NCI-H345 treated with DMSO at 0.1 percent for 48 hours (cell line): ENCODE measurements around the gene REEP6.
"Not testable (repeated sequence)": the region's sequence is repeated elsewhere in the genome, so short reads cannot be mapped to it uniquely, and the experiment has no call there.

Experiments used
- DNase-seq: peaks from one replicate; lab custom pipeline; 2025; ENCODE audit not compliant: unreplicated experiment; lab: John Stamatoyannopoulos, UW

REEP6 gene

DNA sequence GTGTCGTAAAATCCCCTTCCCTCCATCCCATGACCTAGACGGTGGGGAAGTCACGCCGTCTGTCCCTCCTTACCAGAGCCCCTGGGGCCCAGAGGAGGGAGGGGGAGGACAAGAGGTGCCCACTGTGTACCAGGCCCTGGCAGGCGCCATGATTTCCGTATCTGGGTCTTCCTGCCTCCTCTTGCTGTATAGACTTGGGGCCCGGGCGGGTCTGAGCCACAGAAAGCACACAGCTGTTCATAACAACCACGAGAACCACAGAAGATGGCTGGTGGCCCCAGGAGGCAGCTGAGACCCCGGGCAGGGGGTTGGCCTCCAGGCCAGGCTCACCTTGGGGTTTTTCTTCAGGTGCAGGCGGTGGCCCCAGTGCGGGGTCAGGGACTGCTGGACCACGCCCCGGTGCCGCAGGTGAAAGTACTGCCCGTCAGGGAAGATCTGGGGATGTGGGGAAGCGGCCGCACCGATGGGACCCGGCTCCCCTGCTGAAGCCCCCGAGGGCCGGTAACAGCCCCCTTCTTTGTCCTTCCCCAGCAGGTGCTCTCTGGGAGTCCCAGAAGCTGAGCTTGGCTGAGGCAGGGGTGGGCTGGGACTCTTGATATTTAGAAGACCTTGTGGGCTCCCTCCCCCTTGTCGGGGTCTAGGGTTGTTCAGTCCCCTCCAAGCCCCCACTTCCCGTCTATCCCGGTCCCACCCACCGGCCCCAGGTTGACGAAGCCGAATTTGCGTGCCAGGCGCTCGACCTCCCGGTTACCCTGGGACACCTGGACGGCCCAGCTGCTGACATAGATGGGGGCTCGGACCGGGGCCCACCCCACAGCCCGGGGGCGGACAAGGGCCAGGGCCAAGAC is 1.3 kb upstream of the REEP6 start:
- DNase-seq, result no peak

DNA sequence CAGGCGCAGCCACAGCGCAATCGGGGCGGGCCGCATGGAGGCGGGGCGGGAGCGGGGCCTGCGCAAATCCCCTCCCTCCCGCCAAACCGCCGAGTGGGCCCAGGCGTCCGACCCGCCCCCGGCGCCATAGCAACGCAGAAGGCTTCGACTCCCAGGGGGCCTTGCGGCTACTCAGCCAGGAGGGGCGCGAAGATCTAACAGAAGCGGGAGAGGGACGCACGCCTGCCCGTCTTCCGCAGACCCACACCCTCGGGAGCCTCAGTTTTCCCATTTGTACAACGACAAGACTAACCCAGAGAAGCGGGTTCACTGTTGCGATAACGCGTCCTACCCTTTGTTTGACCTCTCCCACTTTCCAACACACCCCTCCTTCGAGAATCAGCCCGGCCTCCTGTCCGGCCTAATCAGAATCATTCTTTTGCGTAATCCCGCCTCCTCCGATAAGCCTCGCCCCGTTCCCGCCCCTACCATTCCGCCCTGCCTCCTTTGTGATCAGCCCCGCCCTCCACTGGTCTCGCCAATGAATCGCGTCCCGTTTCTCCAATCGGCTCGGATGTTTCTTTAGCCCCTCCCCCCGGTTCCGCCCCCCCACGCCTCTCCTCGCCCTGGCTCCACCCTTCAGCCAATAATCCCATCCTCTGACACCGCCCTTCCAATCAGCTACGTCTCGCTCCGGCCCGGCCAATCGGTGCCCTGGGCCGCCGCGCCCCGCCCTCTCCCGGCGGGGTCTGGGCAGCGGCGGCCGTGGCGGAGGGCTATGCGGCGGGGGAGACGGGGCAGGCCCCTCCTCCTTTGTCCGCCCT is 469 bp upstream of the REEP6 start, which contains the start of gene PCSK4:
Gene PCSK4, minus strand, starts transcription at position 40 of the 803 bp plus-strand sequence. Its CDS starts 4 bp downstream, at position 36.
- DNase-seq, result peak; percentile 99

DNA sequence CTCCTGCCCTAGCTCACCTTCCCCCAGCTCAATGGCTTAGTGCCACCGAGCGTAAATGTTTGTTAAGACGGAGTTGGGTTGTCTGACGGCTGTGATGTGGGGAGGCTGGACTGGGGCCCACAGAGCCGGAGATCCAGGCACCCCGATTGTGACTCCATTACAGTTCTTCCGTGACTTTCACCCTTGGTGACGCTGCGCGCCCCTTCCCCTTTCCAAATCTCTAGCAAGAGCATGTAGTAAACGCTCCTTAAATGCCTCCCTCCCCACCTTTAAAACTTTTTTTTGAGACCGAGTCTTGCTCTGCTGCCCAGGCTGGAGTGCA is 829 bp downstream of the REEP6 start:
- no peak for DNase-seq

DNA sequence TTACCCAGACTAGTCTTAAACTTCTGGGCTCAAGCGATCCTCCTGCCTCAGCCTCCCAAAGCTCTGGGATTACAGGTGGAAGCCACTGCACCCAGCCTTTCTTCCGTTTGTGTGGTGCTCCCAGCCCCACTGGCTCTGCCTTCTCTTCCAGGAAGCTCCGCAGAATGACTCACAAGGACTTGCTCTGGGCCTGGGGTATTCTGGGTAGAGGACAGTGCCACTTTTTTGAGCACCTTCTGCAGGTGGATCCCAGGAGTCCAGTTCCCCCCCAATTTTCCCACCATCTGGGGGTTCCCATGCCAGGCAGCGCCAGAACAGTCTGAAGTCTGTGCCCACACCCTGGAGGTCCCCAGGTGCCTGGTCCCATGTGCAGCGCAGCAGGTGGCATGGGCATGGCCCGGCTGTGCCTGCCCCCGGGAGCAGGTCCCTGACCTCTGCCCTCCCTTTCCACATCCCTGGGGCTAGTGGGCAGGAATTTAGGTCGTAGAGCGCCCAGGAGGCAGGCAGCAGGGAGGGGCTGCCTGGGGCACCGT is 1.6 kb downstream of the REEP6 start:
- no peak for DNase-seq

DNA sequence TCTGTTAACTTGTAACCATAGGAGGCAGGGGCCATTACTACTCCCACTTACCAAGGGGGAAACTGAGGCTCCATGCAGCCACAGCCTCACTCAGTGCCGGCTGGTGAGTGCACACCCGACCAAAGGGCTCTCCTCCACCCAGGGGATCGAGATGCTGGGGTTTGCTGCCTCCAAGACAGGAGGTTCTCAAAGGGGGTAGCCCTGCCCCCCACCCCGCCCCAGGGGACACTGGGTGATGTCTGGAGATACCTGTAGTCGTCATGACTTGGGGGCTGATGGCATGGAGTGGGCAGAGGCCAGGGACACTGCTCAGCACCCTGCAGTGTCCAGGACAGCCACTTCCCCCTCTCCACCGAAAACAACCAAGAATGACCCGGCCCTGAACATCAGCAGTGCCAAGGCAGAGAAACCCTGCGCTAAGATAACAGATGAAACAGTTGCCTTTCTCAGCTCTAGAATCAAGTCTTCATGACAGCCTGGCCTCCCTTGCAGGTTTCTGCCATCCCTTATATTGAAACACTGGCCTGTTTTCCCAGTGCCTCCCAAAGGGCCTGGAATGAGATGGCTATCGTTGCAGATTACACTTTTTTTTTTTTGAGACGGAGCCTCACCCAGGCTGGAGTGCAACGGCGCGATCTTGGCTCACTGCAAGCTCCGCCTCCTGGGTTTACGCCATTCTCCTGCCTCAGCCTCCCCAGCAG is 3.3 kb downstream of the REEP6 start:
- DNase-seq, result no peak

DNA sequence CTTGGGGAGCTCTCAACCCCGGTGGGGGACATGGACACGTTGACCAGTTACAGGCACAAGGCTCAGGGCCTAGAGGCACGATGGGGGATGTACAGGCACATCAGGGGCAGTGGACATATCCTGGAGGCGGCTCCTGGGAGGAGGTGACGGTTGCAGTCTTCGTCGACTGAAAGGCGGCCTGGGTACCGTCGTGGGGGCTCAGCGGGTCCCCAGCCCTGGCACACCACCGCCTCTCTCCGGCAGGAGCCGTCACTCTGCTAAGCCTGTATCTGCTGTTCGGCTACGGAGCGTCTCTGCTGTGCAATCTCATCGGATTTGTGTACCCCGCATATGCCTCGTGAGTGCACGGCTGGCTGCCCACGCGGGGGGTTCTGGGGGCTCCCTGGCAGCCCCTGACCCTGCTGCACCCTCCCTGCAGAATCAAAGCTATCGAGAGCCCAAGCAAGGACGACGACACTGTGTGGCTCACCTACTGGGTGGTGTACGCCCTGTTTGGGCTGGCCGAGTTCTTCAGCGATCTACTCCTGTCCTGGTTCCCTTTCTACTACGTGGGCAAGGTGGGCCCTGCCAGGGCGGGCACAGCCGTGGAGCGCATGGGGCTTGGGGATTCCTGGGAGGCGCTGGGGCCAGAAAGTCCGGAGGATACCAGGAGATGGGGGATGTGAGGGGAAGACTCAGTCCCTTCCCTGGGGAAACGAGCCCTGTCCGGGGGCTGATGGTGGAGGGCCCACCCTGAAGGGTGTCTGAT is 4.2 kb downstream of the REEP6 start:
- no peak for DNase-seq

DNA sequence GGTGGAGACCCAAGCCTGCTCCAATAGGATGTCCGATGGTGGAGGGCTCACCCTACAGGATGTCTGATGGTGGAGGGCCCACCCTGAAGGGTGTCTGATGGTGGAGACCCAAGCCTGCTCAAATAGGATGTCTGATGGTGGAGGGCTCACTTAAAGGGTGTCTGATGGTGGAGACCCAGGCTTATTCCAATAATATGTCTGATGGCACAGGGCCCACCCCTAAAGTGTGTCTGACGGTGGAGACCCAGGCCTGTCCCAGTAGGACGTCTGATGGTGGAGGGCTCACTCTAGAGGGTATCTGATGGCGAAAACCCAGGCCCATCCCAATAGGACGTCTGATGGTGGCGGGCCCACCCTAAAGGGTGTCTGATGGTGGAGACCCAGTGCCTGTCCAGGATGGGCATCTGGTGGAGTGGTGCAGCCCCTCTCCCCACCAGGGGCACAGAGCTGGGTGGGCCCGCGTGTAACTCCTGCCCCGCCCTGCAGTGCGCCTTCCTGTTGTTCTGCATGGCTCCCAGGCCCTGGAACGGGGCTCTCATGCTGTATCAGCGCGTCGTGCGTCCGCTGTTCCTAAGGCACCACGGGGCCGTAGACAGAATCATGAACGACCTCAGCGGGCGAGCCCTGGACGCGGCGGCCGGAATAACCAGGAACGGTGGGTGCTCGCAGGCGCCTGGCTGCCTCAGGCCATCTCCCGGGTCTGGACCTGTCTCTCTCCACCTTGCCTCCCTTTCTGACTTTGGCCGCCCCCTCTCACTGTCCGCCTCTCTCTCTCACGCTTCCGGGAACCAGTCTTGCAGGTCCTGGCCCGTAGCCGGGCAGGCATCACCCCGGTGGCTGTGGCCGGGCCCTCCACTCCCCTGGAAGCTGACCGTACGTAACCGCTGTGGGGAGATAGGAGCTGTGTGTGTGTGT is 5.1 kb downstream of the REEP6 start:
- DNase-seq, result no peak

DNA sequence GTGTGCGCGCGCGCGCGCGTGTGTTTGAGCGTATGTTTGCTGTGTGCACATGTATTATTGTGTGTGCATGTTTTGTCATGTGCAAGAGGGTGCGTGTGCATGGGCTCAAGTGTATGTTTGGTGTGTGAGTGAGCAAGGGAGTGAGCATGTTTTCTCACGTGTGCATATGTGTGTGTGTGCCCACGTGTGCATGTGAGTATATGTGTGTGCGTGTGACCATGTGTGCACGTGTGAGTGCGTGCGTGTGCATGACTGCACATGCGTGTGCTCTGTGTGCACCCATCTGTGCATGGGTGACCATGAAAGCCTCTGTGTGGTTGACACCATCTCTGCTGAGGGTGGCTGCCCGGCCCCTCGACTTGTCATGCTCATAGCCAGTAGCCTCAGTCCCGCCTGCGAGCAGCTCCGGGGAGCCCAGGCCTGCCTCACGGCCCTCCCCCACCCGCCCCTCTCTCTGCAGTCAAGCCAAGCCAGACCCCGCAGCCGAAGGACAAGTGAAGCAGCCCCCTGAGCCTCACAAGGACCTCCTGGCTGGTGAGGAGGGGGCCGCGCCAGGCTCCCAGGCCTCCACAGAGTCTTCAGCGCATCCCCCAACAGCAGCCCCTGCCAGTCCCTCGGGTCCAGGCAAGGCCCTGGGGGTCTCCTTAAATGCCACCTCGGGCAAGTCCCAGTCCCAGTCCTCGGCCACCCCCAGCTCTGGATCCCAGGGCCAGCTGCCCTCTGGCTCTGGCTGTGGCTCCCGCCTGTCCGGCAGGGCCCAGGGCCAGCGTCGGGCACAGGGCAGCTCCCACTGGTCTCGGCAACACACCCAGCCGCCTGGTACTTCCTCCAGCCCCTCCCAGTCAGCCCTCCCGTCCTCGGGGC is 6.0 kb downstream of the REEP6 start:
- no peak for DNase-seq

DNA sequence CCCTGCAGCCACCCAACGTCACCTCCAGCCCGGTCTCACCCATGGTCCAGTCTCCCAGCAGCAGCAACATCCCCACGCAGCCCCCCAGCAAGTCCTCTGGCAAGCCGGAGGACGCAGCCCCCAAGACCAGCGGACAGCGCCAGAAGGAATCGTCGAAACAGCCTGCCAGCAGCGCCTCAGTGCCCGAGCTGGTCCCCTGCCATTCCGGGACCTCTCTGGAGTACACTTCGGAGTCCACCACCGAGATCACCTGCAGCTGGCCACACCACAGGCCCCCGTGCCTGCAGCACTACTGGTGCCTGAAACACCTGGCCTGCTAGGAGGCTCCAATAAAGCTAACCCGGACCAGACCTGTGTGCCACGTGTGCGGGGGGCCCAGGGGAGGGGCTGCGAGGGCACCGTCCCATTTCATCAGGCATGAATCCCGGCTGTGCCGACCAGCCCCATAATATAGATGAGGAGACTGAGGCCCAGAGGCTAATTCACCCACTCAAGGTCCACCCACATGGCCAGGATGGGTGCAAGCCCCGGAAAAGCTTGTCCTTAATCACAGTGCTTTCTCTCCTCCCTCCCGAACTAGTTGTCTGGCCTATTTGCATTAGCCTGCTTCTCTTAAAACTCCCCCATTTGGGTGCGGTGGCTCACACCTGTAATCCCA is 6.7 kb downstream of the REEP6 start:
- DNase-seq, result no peak

DNA sequence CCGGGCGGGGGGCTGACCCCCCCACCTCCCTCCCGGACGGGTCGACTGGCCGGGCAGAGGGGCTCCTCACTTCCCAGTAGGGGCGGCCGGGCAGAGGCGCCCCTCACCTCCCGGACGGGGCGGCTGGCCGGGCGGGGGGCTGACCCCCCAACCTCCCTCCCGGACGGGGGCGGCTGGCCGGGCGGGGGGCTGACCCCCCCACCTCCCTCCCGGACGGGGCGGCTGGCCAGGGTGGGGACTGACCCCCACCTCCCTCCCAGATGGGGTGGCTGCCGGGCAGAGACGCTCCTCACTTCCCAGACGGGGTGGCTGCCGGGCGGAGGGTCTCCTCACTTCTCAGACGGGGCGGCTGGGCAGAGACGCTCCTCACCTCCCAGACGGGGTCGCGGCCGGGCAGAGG is 8.2 kb downstream of the REEP6 start:
- not testable (repeated sequence) for DNase-seq

DNA sequence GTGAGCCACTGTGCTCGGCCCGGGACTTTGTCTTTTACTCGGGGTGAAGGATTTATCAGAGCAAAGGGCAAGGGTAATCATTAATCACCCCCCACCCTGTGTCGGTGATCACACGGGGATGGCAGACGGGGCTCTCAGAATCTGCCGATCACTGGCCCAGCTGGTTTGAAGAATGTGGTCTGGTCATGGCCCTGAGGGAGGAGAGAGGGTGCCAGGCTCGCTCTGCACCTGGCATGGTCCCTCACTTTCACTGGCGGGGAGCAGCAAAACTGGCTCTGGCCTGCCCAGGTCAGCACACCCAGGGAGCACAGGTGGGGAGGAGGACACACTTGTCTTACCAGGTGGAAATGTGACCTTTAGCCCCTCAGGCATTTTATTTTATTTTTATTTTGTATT is 10.2 kb downstream of the REEP6 start:
- no peak for DNase-seq

DNA sequence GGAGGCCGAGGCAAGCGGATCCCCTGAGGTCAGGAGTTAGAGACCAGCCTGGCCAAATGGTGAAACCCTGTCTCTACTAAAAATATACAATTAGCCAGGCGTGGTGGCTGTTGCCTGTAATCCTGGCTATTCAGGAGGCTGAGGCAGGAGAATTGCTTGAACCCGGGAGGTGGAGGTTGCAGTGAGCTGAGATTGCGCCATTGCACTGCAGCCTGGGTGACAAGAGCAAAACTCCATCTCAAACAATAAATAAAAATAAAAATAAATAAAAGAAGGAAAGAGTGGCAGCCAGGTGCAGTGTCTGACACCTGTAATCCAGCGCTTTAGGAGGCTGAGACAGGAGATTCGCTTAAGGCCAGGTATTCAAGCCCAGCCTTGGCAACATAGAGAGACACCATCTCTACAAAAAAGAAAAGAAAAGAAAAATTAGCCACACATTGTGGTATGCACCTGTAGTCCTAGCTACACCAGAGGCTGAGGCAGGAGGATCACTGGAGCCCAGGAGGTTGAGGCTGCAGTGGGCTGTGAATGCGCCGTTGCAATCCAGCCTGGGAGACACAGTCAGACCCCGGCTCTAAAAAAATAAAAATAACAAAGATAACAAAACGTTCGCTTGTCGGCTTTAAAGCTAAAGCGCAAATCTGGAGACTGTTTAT is 11.6 kb downstream of the REEP6 start:
- no peak for DNase-seq

DNA sequence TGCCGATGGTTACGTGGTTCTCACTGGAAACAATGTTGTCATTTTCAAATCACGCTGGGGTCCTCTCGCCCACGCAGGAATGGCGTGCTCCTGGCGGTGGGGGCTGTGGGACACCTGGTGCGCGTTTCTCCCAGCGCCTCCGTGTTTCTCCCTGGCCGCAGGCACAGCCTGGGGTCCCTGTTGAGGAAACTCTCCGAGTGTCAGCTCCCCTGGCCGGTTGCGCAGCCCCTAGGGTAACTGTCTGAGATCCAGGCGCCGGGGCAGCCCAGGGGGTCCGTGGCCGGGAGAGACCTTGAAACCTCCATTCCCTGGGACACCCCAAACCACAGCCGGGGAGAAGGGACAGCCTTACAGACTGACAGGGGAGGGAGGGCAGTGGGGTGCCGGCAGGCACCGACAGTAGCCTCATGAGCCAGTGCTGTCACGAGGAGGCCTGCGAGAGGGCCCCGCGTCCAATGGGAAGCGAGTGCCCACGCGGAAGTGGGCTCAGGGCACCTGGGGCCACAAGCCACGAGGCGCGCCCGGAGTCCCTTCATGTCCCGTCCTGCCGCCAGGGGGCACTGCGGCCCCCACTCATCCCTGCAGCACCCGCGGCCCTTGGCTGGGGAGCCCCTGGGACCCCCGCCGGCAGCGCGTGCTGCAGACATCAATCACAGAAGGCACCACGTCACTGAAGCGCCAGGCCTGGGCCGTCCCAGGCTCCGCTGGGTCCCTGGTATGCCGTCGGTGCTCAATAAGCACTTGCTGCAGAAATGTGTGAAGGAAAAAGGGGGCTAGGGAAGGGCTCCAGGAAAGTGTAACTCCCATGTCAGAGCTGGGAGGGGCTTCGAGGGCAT is 12.3 kb downstream of the REEP6 start:
- DNase-seq, result no peak

DNA sequence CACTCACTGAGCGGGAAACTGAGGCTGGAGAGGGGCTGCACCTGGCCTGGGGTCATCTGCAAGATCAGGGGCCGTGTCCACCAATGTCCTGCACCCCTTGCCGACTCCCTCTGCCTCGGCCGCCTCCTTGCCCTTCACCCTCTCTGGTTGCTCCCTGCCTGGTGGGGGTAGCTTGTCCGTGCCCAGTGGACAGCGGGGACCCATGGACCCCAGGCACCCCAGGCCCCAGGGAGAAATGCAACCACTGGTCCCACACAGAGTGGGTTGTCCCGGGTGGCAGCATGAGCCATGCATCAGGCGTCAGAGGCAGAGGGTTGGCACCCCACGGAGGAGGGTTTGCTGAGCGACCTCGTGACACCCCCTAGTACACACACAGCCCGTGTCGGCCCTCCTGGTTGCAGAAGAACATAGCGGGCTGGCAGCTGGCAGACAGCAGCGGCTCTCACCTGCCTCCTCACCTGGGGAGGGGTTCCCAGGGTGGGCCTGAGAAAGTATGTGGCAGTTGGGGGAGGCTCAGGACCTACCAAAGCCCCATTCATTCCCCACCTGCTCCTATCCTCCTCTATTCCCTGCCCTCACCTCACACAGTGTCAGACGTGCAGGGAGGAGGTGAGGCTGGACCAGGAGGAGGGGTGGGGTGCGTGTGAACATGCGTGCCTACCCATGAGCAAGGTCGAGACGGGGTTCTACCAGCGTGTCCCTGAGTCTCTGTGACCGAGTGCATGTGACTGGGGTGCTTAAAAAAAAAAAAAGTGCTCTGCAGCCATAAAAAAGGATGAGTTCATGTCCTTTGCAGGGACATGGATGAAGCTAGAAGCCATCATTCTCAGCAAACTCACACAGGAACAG is 13.2 kb downstream of the REEP6 start:
- no peak for DNase-seq

DNA sequence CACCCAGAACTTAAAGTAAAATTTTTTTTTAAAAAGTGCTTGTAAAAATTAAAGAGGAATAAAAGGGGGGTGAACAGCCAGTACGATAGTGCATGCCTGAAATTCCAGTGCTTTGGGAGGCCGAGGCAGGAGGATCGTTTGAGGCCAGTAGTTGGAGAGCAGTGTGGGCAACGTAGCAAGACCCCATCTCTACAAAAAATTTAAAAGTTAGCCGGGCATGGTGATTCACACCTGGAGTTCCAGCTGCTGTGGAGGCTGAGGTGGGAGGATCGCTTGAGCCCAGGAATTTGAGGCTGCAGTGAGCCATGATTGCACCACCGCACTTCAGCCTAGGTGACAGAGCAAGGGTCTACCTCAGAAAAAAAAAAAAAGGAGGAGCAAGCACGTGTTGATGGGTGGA is 14.0 kb downstream of the REEP6 start:
- no peak for DNase-seq
